ENCODE measurements around the gene TMEM192. TPM values are rescaled to one million over a fixed set of nuclear protein-coding genes. Genes with fewer than 3 reads are reported as not detected.

TMEM192 gene
- total and polyA plus RNA-seq, 2 of the 8 experiments (the other 6 are each of a cell fraction or from before 2014, with no cell fraction given): 7.3 to 10.9 TPM

DNA sequence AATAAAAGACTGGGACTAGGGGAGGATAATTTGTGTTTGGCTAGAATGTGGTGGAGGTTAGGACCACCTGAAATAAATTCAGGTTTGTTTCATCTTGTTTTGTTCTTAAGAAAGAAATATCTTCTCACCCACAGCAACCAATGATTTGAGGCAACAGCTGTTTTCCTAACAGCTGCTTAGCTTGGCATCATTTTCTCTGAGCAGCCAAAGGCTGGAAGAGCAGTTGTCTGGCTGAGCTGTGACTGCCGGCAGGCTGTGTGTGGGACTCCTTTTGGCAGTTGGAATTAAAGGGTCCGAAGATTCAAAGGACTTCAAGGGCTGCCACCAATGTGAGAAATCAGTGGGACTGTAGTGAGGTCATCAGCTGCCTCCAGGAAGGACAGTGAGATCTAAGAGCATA, 54.0 kb downstream of the TMEM192 start (continued):
- TF ChIP-seq, protein P1, sequence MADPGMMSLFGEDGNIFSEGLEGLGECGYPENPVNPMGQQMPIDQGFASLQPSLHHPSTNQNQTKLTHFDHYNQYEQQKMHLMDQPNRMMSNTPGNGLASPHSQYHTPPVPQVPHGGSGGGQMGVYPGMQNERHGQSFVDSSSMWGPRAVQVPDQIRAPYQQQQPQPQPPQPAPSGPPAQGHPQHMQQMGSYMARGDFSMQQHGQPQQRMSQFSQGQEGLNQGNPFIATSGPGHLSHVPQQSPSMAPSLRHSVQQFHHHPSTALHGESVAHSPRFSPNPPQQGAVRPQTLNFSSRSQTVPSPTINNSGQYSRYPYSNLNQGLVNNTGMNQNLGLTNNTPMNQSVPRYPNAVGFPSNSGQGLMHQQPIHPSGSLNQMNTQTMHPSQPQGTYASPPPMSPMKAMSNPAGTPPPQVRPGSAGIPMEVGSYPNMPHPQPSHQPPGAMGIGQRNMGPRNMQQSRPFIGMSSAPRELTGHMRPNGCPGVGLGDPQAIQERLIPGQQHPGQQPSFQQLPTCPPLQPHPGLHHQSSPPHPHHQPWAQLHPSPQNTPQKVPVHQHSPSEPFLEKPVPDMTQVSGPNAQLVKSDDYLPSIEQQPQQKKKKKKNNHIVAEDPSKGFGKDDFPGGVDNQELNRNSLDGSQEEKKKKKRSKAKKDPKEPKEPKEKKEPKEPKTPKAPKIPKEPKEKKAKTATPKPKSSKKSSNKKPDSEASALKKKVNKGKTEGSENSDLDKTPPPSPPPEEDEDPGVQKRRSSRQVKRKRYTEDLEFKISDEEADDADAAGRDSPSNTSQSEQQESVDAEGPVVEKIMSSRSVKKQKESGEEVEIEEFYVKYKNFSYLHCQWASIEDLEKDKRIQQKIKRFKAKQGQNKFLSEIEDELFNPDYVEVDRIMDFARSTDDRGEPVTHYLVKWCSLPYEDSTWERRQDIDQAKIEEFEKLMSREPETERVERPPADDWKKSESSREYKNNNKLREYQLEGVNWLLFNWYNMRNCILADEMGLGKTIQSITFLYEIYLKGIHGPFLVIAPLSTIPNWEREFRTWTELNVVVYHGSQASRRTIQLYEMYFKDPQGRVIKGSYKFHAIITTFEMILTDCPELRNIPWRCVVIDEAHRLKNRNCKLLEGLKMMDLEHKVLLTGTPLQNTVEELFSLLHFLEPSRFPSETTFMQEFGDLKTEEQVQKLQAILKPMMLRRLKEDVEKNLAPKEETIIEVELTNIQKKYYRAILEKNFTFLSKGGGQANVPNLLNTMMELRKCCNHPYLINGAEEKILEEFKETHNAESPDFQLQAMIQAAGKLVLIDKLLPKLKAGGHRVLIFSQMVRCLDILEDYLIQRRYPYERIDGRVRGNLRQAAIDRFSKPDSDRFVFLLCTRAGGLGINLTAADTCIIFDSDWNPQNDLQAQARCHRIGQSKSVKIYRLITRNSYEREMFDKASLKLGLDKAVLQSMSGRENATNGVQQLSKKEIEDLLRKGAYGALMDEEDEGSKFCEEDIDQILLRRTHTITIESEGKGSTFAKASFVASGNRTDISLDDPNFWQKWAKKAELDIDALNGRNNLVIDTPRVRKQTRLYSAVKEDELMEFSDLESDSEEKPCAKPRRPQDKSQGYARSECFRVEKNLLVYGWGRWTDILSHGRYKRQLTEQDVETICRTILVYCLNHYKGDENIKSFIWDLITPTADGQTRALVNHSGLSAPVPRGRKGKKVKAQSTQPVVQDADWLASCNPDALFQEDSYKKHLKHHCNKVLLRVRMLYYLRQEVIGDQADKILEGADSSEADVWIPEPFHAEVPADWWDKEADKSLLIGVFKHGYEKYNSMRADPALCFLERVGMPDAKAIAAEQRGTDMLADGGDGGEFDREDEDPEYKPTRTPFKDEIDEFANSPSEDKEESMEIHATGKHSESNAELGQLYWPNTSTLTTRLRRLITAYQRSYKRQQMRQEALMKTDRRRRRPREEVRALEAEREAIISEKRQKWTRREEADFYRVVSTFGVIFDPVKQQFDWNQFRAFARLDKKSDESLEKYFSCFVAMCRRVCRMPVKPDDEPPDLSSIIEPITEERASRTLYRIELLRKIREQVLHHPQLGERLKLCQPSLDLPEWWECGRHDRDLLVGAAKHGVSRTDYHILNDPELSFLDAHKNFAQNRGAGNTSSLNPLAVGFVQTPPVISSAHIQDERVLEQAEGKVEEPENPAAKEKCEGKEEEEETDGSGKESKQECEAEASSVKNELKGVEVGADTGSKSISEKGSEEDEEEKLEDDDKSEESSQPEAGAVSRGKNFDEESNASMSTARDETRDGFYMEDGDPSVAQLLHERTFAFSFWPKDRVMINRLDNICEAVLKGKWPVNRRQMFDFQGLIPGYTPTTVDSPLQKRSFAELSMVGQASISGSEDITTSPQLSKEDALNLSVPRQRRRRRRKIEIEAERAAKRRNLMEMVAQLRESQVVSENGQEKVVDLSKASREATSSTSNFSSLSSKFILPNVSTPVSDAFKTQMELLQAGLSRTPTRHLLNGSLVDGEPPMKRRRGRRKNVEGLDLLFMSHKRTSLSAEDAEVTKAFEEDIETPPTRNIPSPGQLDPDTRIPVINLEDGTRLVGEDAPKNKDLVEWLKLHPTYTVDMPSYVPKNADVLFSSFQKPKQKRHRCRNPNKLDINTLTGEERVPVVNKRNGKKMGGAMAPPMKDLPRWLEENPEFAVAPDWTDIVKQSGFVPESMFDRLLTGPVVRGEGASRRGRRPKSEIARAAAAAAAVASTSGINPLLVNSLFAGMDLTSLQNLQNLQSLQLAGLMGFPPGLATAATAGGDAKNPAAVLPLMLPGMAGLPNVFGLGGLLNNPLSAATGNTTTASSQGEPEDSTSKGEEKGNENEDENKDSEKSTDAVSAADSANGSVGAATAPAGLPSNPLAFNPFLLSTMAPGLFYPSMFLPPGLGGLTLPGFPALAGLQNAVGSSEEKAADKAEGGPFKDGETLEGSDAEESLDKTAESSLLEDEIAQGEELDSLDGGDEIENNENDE (IDR thresholded peaks at IDR 0.05; ENCODE audit: insufficient replicate concordance, low read length): no peak
- TF ChIP-seq GABPA (IDR thresholded peaks at IDR 0.05; ENCODE audit: borderline replicate concordance, insufficient read depth, low read length): no peak
- TF ChIP-seq SIX5 (IDR thresholded peaks at IDR 0.05; ENCODE audit: low read depth, low read length): no peak

Measured in H1 (cell line).